Measurements from ENCODE around the gene LARGE2. TPM values are rescaled to one million over a fixed set of nuclear protein-coding genes. Genes with fewer than 3 reads are reported as not detected.

The LARGE2 gene
- total and polyA plus RNA-seq, 10 of the 15 experiments (the other 5 are each of a cell fraction or from before 2014, with no cell fraction given): 0.03 to 0.41 (median 0.19) TPM; not detected in 6

DNA sequence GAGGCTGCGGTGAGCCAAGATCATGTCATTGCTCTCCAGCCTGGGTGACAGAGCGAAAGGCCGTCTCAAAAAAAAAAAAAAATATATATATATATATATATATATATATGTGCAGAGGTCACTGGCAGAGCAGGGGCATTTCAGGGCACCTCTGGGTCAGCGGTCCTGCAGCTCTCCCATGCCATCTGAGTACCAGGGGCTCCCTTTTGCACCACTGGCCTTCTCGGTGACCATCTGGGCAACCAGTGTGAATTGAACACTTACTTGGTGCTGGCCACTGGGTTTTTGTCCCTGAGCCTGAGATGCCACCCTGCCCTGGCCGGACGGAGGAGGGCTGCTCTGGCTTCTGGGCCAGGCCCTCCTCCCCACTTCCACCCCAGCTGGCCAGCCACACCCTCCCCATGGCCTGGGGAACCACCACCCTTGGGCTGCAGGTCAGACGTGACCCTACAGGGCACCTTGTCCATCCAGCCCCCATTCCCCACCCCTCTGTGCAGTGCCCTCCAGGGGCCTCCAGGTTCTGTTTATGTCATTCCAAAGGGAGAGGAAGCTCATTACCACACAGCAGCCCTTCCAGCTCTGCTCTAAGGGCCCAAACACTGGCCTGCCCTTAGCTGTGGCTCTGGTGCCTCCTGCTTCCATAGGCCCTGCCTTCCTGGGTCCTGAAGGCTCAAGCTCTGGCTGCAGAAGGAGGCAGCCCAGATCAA lies 26.8 kb upstream of the LARGE2 start (continued):
- TF ChIP-seq, protein P1, sequence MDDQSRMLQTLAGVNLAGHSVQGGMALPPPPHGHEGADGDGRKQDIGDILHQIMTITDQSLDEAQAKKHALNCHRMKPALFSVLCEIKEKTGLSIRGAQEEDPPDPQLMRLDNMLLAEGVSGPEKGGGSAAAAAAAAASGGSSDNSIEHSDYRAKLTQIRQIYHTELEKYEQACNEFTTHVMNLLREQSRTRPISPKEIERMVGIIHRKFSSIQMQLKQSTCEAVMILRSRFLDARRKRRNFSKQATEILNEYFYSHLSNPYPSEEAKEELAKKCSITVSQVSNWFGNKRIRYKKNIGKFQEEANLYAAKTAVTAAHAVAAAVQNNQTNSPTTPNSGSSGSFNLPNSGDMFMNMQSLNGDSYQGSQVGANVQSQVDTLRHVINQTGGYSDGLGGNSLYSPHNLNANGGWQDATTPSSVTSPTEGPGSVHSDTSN (IDR thresholded peaks at IDR 0.05; ENCODE audit: insufficient replicate concordance, low read depth, low read length): no peak
- TF ChIP-seq CBX3 (IDR thresholded peaks at IDR 0.05; ENCODE audit: borderline replicate concordance, low read depth) (no peak), RBBP5 (conservative IDR thresholded peaks at IDR 0.05) (no peak), TARDBP (IDR thresholded peaks at IDR 0.05; ENCODE audit: borderline replicate concordance) (no peak), NR2C1 (IDR thresholded peaks at IDR 0.05) (no peak)

DNA sequence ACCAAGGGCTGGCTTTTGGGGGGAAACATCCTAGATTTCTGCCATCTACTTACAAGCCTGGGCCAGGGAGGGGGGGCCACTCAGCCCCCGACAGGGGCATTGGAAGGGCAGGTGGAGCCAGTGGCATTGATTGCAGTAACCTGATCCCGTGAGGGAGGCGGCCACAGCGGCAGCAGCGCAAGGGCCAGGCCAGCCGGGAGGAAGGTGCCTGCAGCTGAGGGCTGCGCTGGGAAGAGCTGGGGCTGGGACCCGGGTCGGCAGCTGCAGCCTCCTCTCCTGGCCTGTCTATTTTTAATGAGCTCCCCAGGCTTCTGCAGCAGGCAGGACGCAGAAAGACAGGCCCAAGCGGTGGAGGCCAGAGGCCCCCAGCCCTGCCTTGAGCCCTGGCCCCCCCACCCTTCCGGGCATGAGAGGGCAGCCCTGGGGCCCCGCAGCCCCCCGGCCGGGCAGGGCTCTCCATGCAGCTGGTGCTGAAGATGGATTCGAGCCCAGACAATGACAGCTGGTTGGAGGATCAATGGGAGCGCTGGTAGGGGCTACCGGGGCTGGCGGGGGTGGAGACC lies 26.0 kb upstream of the LARGE2 start:
- 26% methylated on average over 19 of the region's 19 CpGs for WGBS (ENCODE audit: insufficient coverage, insufficient replicate concordance, low lambda C conversion rate, missing lambda C conversion rate)
- ChIA-PET RAD21 (ENCODE audit: unreplicated experiment) (no interaction called here), POLR2A (no interaction called here), SMC1A (ENCODE audit: uncharacterized antibody, unreplicated experiment) (no interaction called here), CTCF (no interaction called here)
- Histone ChIP-seq H3K9me3 (replicated peaks; ENCODE audit: control insufficient read depth, insufficient read depth, low read length) (no peaks in the 10 kb centered on the region), H3K4me3 (no peak overlapping the region), H4K20me1 (ENCODE audit: control insufficient read depth, insufficient read depth) (no peaks in the 10 kb centered on the region; the same call in 1 of the 2 replicates), H3K4me1 (ENCODE audit: control insufficient read depth, insufficient read depth, low read length) (no peaks in the 10 kb centered on the region), H2AFZ (ENCODE audit: control insufficient read depth, low read depth, low read length) (no peak overlapping the region), H3K36me3 (ENCODE audit: control insufficient read depth in 2 of 2, insufficient read depth in 2 of 2, low read length in 1 of 2) (no peaks in the 10 kb centered on the region), H3K27me3 (replicated peaks in 1 of 2; ENCODE audit: control insufficient read depth in 2 of 2, insufficient read depth in 2 of 2, low read length in 1 of 2) (peaks cover 3 to 10% of the 10 kb centered on the region in 2 experiments; a peak in 3 of 4 replicates), H3K4me2 (ENCODE audit: control insufficient read depth, insufficient read depth) (no peak overlapping the region), H3K27ac (ENCODE audit: control insufficient read depth, insufficient read depth) (no peak overlapping the region), H3K79me2 (ENCODE audit: control insufficient read depth, insufficient read depth, low read length) (no peaks in the 10 kb centered on the region), H3K9ac (ENCODE audit: control insufficient read depth, insufficient read depth, low read length) (no peak overlapping the region)
- FAIRE-seq (no peak), DNase-seq (ENCODE audit: low read depth, low spot score) (no peak), ATAC-seq (no peak)
- in situ Hi-C loops (cut with MboI) (no loop called here), intact Hi-C loops (cut with micrococcal nuclease; ENCODE audit: unreplicated experiment) (no loop called here)
- BruUV-seq (replicated peaks): no TSS peak
- TF ChIP-seq, protein P2, sequence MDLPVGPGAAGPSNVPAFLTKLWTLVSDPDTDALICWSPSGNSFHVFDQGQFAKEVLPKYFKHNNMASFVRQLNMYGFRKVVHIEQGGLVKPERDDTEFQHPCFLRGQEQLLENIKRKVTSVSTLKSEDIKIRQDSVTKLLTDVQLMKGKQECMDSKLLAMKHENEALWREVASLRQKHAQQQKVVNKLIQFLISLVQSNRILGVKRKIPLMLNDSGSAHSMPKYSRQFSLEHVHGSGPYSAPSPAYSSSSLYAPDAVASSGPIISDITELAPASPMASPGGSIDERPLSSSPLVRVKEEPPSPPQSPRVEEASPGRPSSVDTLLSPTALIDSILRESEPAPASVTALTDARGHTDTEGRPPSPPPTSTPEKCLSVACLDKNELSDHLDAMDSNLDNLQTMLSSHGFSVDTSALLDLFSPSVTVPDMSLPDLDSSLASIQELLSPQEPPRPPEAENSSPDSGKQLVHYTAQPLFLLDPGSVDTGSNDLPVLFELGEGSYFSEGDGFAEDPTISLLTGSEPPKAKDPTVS (IDR thresholded peaks at IDR 0.05; ENCODE audit: low read depth, low read length): no peak
- TF ChIP-seq, protein P3, sequence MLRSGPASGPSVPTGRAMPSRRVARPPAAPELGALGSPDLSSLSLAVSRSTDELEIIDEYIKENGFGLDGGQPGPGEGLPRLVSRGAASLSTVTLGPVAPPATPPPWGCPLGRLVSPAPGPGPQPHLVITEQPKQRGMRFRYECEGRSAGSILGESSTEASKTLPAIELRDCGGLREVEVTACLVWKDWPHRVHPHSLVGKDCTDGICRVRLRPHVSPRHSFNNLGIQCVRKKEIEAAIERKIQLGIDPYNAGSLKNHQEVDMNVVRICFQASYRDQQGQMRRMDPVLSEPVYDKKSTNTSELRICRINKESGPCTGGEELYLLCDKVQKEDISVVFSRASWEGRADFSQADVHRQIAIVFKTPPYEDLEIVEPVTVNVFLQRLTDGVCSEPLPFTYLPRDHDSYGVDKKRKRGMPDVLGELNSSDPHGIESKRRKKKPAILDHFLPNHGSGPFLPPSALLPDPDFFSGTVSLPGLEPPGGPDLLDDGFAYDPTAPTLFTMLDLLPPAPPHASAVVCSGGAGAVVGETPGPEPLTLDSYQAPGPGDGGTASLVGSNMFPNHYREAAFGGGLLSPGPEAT (IDR thresholded peaks at IDR 0.05; ENCODE audit: low read depth): no peak
- TF ChIP-seq, protein P4, sequence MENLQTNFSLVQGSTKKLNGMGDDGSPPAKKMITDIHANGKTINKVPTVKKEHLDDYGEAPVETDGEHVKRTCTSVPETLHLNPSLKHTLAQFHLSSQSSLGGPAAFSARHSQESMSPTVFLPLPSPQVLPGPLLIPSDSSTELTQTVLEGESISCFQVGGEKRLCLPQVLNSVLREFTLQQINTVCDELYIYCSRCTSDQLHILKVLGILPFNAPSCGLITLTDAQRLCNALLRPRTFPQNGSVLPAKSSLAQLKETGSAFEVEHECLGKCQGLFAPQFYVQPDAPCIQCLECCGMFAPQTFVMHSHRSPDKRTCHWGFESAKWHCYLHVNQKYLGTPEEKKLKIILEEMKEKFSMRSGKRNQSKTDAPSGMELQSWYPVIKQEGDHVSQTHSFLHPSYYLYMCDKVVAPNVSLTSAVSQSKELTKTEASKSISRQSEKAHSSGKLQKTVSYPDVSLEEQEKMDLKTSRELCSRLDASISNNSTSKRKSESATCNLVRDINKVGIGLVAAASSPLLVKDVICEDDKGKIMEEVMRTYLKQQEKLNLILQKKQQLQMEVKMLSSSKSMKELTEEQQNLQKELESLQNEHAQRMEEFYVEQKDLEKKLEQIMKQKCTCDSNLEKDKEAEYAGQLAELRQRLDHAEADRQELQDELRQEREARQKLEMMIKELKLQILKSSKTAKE (IDR thresholded peaks at IDR 0.05; ENCODE audit: low read depth, poor library complexity, severe bottlenecking): no peak
- TF ChIP-seq TCF7 (IDR thresholded peaks at IDR 0.05; ENCODE audit: borderline replicate concordance) (no peak), HDGF (IDR thresholded peaks at IDR 0.05) (no peak), EGR1 (IDR thresholded peaks at IDR 0.05; ENCODE audit: borderline replicate concordance in 1 of 2, low read depth in 2 of 2, low read length in 2 of 2) (no peak)

Measured in GM12878 (cell line).